Testis (tissue), 2 donors: ENCODE measurements around the gene E2F3.

Source experiments
- CTCF ChIP-seq, 3 experiments: fragments of 450-650 bp in 2 of 3; fragments of 200-600 bp in 1 of 3; sonication (generic) in 1 of 3; IDR thresholded peaks; one replicate each; pipeline ENCODE4 v1.5.1; 2016 to 2019; ENCODE audit warnings: antibody characterized with exemption in 3 of 3, mild to moderate bottlenecking in 2 of 3, moderate library complexity in 1 of 3
- POLR2A ChIP-seq: fragments of 450-650 bp; IDR thresholded peaks from one replicate; pipeline ENCODE4 v1.6.1; 2017; ENCODE audit warnings: antibody characterized with exemption, mild to moderate bottlenecking, moderate library complexity

GRCh38 chr6:20479526-20479925 lies 77.8 kb downstream of the E2F3 start:
- TF ChIP-seq CTCF (IDR thresholded peaks at IDR 0.05) (no peak), POLR2A (no peak)
